Trophoblast cell (in vitro differentiated cells and primary cell): ENCODE results near the gene CACTIN.

Experiments used
- DNase-seq, 2 donors: peaks; one replicate each; pipeline ENCODE4 v3.0.0-alpha.2; 2016
- H2AFZ ChIP-seq: 2 replicates; pipeline ENCODE4 v1.6.1; 2013; ENCODE audit warnings: low read length, moderate library complexity, mild to moderate bottlenecking; ENCODE audit not compliant: insufficient read depth, poor library complexity
- H2AK5ac ChIP-seq: 2 replicates; pipeline ENCODE4 v1.6.1; 2013; ENCODE audit warnings: mild to moderate bottlenecking, low read length
- H2BK120ac ChIP-seq: 2 replicates; pipeline ENCODE4 v1.6.1; 2013; ENCODE audit warnings: low read length, mild to moderate bottlenecking, moderate library complexity; ENCODE audit not compliant: insufficient read depth, poor library complexity
- H2BK12ac ChIP-seq: 2 replicates; pipeline ENCODE4 v1.6.1; 2013; ENCODE audit warnings: mild to moderate bottlenecking, low read length, moderate library complexity
- H2BK5ac ChIP-seq: 2 replicates; pipeline ENCODE4 v1.6.1; 2013; ENCODE audit warnings: low read length, low read depth, moderate library complexity, mild to moderate bottlenecking; ENCODE audit not compliant: poor library complexity
- H3K14ac ChIP-seq: 2 replicates; pipeline ENCODE4 v1.6.1; 2013; ENCODE audit warnings: mild to moderate bottlenecking, low read length
- H3K18ac ChIP-seq: 2 replicates; pipeline ENCODE4 v1.6.1; 2013; ENCODE audit warnings: mild to moderate bottlenecking, low read length
- H3K23ac ChIP-seq: 2 replicates; pipeline ENCODE4 v1.6.1; 2013; ENCODE audit warnings: low read length
- H3K27ac ChIP-seq: 2 replicates; pipeline ENCODE4 v1.5.1; 2013; ENCODE audit warnings: low read depth, mild to moderate bottlenecking, inconsistent platforms, low read length, moderate library complexity
- H3K27me3 ChIP-seq: 2 replicates; pipeline ENCODE4 v1.6.1; 2013; ENCODE audit warnings: inconsistent platforms, mild to moderate bottlenecking, low read length, moderate library complexity; ENCODE audit not compliant: insufficient read depth
- H3K36me3 ChIP-seq, 2 experiments: 1 replicate in 1 of 2; 2 replicates in 1 of 2; pipeline ENCODE4 v1.6.1; 2013; ENCODE audit warnings: low read length in 2 of 2, mild to moderate bottlenecking in 2 of 2, moderate library complexity in 1 of 2; ENCODE audit not compliant: insufficient read depth in 2 of 2, control insufficient read depth in 1 of 2
- H3K4ac ChIP-seq: 2 replicates; pipeline ENCODE4 v1.6.1; 2013; ENCODE audit warnings: low read depth, mild to moderate bottlenecking, low read length, moderate library complexity
- H3K4me1 ChIP-seq, 2 experiments: 1 replicate in 1 of 2; 2 replicates in 1 of 2; pipeline ENCODE4 v1.6.1; 2013; ENCODE audit warnings: low read length in 2 of 2, mild to moderate bottlenecking in 2 of 2, moderate library complexity in 1 of 2; ENCODE audit not compliant: insufficient read depth in 2 of 2, control insufficient read depth in 1 of 2
- H3K4me2 ChIP-seq: 2 replicates; pipeline ENCODE4 v1.6.1; 2013; ENCODE audit warnings: inconsistent platforms, mild to moderate bottlenecking, low read length, moderate library complexity
- H3K4me3 ChIP-seq: 2 replicates; pipeline ENCODE4 v1.5.1; 2013; ENCODE audit warnings: mild to moderate bottlenecking, low read depth, low read length, inconsistent platforms
- H3K79me1 ChIP-seq: one replicate; pipeline ENCODE4 v1.6.1; 2013; ENCODE audit warnings: low read length
- H3K79me2 ChIP-seq: 2 replicates; pipeline ENCODE4 v1.6.1; 2013; ENCODE audit warnings: low read length, mild to moderate bottlenecking; ENCODE audit not compliant: control insufficient read depth, insufficient read depth, poor library complexity
- H3K9ac ChIP-seq: 2 replicates; pipeline ENCODE4 v1.6.1; 2013; ENCODE audit warnings: mild to moderate bottlenecking, low read length
- H3K9me3 ChIP-seq: 2 replicates; pipeline ENCODE4 v1.6.1; 2013; ENCODE audit warnings: low read depth, mild to moderate bottlenecking, control low read depth, inconsistent platforms, low read length; ENCODE audit not compliant: insufficient read depth
- H4K12ac ChIP-seq: 2 replicates; pipeline ENCODE4 v1.6.1; 2013; ENCODE audit warnings: low read depth, mild to moderate bottlenecking, low read length, moderate library complexity
- H4K8ac ChIP-seq: 2 replicates; pipeline ENCODE4 v1.6.1; 2013; ENCODE audit warnings: low read depth, mild to moderate bottlenecking, low read length, moderate library complexity
- H4K91ac ChIP-seq: one replicate; pipeline ENCODE4 v1.6.1; 2013; ENCODE audit warnings: low read depth, mild to moderate bottlenecking, low read length, moderate library complexity
- WGBS: extraction: QIAGEN DNeasy Blood & Tissue Kit; methylation state at CpG from one replicate; pipeline ENCODE4 v1.1.7; 2013; ENCODE audit warnings: missing lambda C conversion rate; ENCODE audit not compliant: insufficient read length, insufficient coverage; ENCODE audit errors: extremely low coverage; 5-methylcytosine and 5-hydroxymethylcytosine counted together

CACTIN gene

GRCh38 chr19:3627351-3627723 is 747 bp upstream of the CACTIN start:
- no peak for DNase-seq
- Histone ChIP-seq H4K8ac (peak overlapping the region; percentile 74), H3K27ac (no peak overlapping the region), H3K9ac (no peak overlapping the region), H3K18ac (no peak overlapping the region), H2BK120ac (no peak overlapping the region), H3K4me2 (peak overlapping the region; percentile 95), H3K36me3 (peaks cover 29 to 31% of the 10 kb centered on the region in 2 experiments), H3K4me3 (no peak overlapping the region), H3K14ac (no peak overlapping the region), H3K23ac (no peak overlapping the region), H3K4ac (no peak overlapping the region), H4K91ac (peak overlapping the region; percentile 17), H3K4me1 (peaks cover 9 to 11% of the 10 kb centered on the region in 2 experiments), H2AFZ (peak overlapping the region; percentile 19), H3K79me2 (peaks cover 10% of the 10 kb centered on the region), H3K9me3 (no peaks in the 10 kb centered on the region), H4K12ac (peak overlapping the region; percentile 63), H3K27me3 (no peaks in the 10 kb centered on the region), H2BK5ac (no peak overlapping the region), H2AK5ac (peak overlapping the region; percentile 68), H2BK12ac (no peak overlapping the region), H3K79me1 (peaks cover 5% of the 10 kb centered on the region)
- no CpG with 5 or more reads among the region's 7 CpGs for WGBS

- H4K12ac ChIP-seq = peak overlapping the region; percentile 78
- no peak overlapping the region for H3K27ac ChIP-seq
- DNase-seq = peak in 1 of 2 donors; percentile 29
Observed at GRCh38 chr19:3625996-3626472, 556 bp downstream of the CACTIN start.

GRCh38 chr19:3623716-3624115 is 2.9 kb downstream of the CACTIN start:
- Histone ChIP-seq H2AK5ac (no peak overlapping the region), H2AFZ (no peak overlapping the region), H2BK120ac (no peak overlapping the region), H3K18ac (no peak overlapping the region), H3K27ac (no peak overlapping the region), H3K27me3 (no peaks in the 10 kb centered on the region), H4K8ac (no peak overlapping the region), H3K36me3 (peaks cover 40 to 43% of the 10 kb centered on the region in 2 experiments), H2BK12ac (no peak overlapping the region), H3K9ac (no peak overlapping the region), H4K12ac (no peak overlapping the region), H3K4me2 (no peak overlapping the region), H3K79me1 (peaks cover 5% of the 10 kb centered on the region), H3K4me1 (peaks cover 9 to 11% of the 10 kb centered on the region in 2 experiments), H3K9me3 (no peaks in the 10 kb centered on the region), H3K23ac (no peak overlapping the region), H2BK5ac (no peak overlapping the region), H3K4ac (no peak overlapping the region), H4K91ac (no peak overlapping the region), H3K4me3 (no peak overlapping the region), H3K14ac (no peak overlapping the region), H3K79me2 (peaks cover 10% of the 10 kb centered on the region)
- no CpG with 5 or more reads among the region's 34 CpGs for WGBS
- no peak for DNase-seq

More at GRCh38 chr19:3625996-3626472, 556 bp downstream of the CACTIN start:
- peaks cover 27 to 28% of the 10 kb centered on the region in 2 experiments for H3K36me3 ChIP-seq
- H3K9ac ChIP-seq = peak overlapping the region; percentile 95
- H3K4me2 ChIP-seq = peak overlapping the region; percentile 95
- peak overlapping the region; percentile 94 for H3K4me3 ChIP-seq
- H2BK120ac ChIP-seq = no peak overlapping the region
- H4K8ac ChIP-seq = peak overlapping the region; percentile 94
- peak overlapping the region; percentile 8 for H3K23ac ChIP-seq
- H3K27me3 ChIP-seq = no peaks in the 10 kb centered on the region
- H2BK5ac ChIP-seq = no peak overlapping the region
- H4K91ac ChIP-seq = peak overlapping the region; percentile 96
- WGBS = no CpG with 5 or more reads among the region's 21 CpGs
- H3K18ac ChIP-seq = peak overlapping the region; percentile 23
- peak overlapping the region; percentile 42 for H2AK5ac ChIP-seq
- H2BK12ac ChIP-seq = no peak overlapping the region
- peaks cover 9 to 11% of the 10 kb centered on the region in 2 experiments for H3K4me1 ChIP-seq
- H3K79me2 ChIP-seq = peaks cover 10% of the 10 kb centered on the region
- no peak overlapping the region for H3K14ac ChIP-seq
- H3K9me3 ChIP-seq = no peaks in the 10 kb centered on the region
- peak overlapping the region; percentile 77 for H3K4ac ChIP-seq
- peaks cover 5% of the 10 kb centered on the region for H3K79me1 ChIP-seq
- peak overlapping the region; percentile 86 for H2AFZ ChIP-seq

- Histone ChIP-seq H4K8ac (no peak overlapping the region), H3K4me2 (no peak overlapping the region), H3K4me1 (peaks cover 9 to 15% of the 10 kb centered on the region in 2 experiments), H2BK5ac (no peak overlapping the region), H3K14ac (no peak overlapping the region), H4K91ac (no peak overlapping the region), H3K23ac (no peak overlapping the region), H4K12ac (no peak overlapping the region), H3K4me3 (no peak overlapping the region), H2BK120ac (no peak overlapping the region), H2AK5ac (no peak overlapping the region), H3K18ac (no peak overlapping the region), H2BK12ac (no peak overlapping the region), H3K9me3 (no peaks in the 10 kb centered on the region), H3K9ac (no peak overlapping the region), H3K4ac (no peak overlapping the region), H3K36me3 (peaks cover 45 to 50% of the 10 kb centered on the region in 2 experiments), H3K27ac (no peak overlapping the region), H2AFZ (no peak overlapping the region), H3K79me1 (peaks cover 5% of the 10 kb centered on the region), H3K27me3 (no peaks in the 10 kb centered on the region), H3K79me2 (peaks cover 10% of the 10 kb centered on the region)
- DNase-seq = no peak
- no CpG with 5 or more reads among the region's 12 CpGs for WGBS
Observed at GRCh38 chr19:3622224-3622623, 4.4 kb downstream of the CACTIN start.
